ENCODE measurements around the gene PLA2G4A.

PLA2G4A gene

GRCh38 chr1:186834399-186834958, 5.7 kb downstream of the PLA2G4A start:
- DNase-seq (ENCODE audit: low read depth in 2 of 2): no peak

- DNase-seq (ENCODE audit: low read depth in 2 of 2): no peak
Measured at GRCh38 chr1:186835448-186835847, 6.7 kb downstream of the PLA2G4A start.

- DNase-seq (ENCODE audit: low read depth in 2 of 2): no peak
Measured at GRCh38 chr1:186837806-186838205, 9.1 kb downstream of the PLA2G4A start.

- DNase-seq (ENCODE audit: low read depth in 2 of 2): no peak
Measured at GRCh38 chr1:186838380-186839040, 9.8 kb downstream of the PLA2G4A start.

GRCh38 chr1:186839041-186839400, 10.3 kb downstream of the PLA2G4A start:
- no peak for DNase-seq (ENCODE audit: low read depth in 2 of 2)

- DNase-seq (ENCODE audit: low read depth in 2 of 2): no peak
Measured at GRCh38 chr1:186841599-186841998, 12.8 kb downstream of the PLA2G4A start.

- no peak for DNase-seq (ENCODE audit: low read depth in 2 of 2)
Measured at GRCh38 chr1:186842547-186842946, 13.8 kb downstream of the PLA2G4A start.

GRCh38 chr1:186843226-186843625, 14.5 kb downstream of the PLA2G4A start:
- no peak for DNase-seq (ENCODE audit: low read depth in 2 of 2)

GRCh38 chr1:186843931-186844330, 15.2 kb downstream of the PLA2G4A start:
- no peak for DNase-seq (ENCODE audit: low read depth in 2 of 2)

GRCh38 chr1:186845576-186846210, 16.9 kb downstream of the PLA2G4A start:
- no peak for DNase-seq (ENCODE audit: low read depth in 2 of 2)

- DNase-seq (ENCODE audit: low read depth in 2 of 2): no peak
Measured at GRCh38 chr1:186848509-186849130, 19.9 kb downstream of the PLA2G4A start.

- DNase-seq (ENCODE audit: low read depth in 2 of 2): no peak
Measured at GRCh38 chr1:186849271-186849671, 20.5 kb downstream of the PLA2G4A start.

- no peak for DNase-seq (ENCODE audit: low read depth in 2 of 2)
Measured at GRCh38 chr1:186849826-186850225, 21.1 kb downstream of the PLA2G4A start.

- no peak for DNase-seq (ENCODE audit: low read depth in 2 of 2)
Measured at GRCh38 chr1:186854102-186854501, 25.4 kb downstream of the PLA2G4A start.

GRCh38 chr1:186858923-186859322, 30.2 kb downstream of the PLA2G4A start:
- DNase-seq (ENCODE audit: low read depth in 2 of 2): no peak

GRCh38 chr1:186859995-186860394, 31.2 kb downstream of the PLA2G4A start:
- DNase-seq (ENCODE audit: low read depth in 2 of 2): no peak

GRCh38 chr1:186864296-186864695, 35.5 kb downstream of the PLA2G4A start:
- no peak for DNase-seq (ENCODE audit: low read depth in 2 of 2)

GRCh38 chr1:186865253-186865652, 36.5 kb downstream of the PLA2G4A start:
- DNase-seq (ENCODE audit: low read depth in 2 of 2): no peak

- no peak for DNase-seq (ENCODE audit: low read depth in 2 of 2)
Measured at GRCh38 chr1:186865857-186866256, 37.1 kb downstream of the PLA2G4A start.

GRCh38 chr1:186869526-186870228, 40.9 kb downstream of the PLA2G4A start:
- DNase-seq (ENCODE audit: low read depth in 2 of 2): no peak

GRCh38 chr1:186871784-186872183, 43.0 kb downstream of the PLA2G4A start:
- no peak for DNase-seq (ENCODE audit: low read depth in 2 of 2)

- no peak for DNase-seq (ENCODE audit: low read depth in 2 of 2)
Measured at GRCh38 chr1:186872291-186872690, 43.5 kb downstream of the PLA2G4A start.
